Colonic mucosa (tissue), 4 donors: ENCODE measurements around the gene PCGF3. TPM values are rescaled to one million over a fixed set of nuclear protein-coding genes. Genes with fewer than 3 reads are reported as not detected.

Experiments
- DNase-seq: peaks from one replicate; pipeline ENCODE4 v3.0.0-alpha.2; 2020
- H3K27ac ChIP-seq: fragments of 200-600 bp; one replicate; pipeline ENCODE4 v1.8.0; 2021
- H3K27me3 ChIP-seq: fragments of 200-600 bp; one replicate; pipeline ENCODE4 v1.8.0; 2021
- H3K36me3 ChIP-seq: fragments of 200-600 bp; one replicate; pipeline ENCODE4 v1.8.0; 2021
- H3K4me1 ChIP-seq: fragments of 200-600 bp; one replicate; pipeline ENCODE4 v1.8.0; 2021; ENCODE audit warnings: mild to moderate bottlenecking
- H3K4me3 ChIP-seq: fragments of 200-600 bp; one replicate; pipeline ENCODE4 v1.8.0; 2021
- H3K9ac ChIP-seq, 2 donors: one replicate each; pipeline ENCODE4 v1.7.0; 2013; ENCODE audit warnings: control low read depth in 2 of 2, low read depth in 2 of 2, low read length in 2 of 2
- H3K9me3 ChIP-seq: fragments of 200-600 bp; one replicate; pipeline ENCODE4 v1.8.0; 2021
- intact Hi-C: fragments of 100-400 bp; cut with DNase I; formaldehyde crosslinking; loops from one replicate; pipeline ENCODE4 v1.14.1; 2022
- total RNA-seq, 2 donors: library from RNA; stranded (reverse); fragmentation: NEBNext Ultra II Directional in 1 of 2; extraction: Animal tissue kit (Norgen Biotek cat#: 25700) in 1 of 2; gene quantifications; one replicate each; pipeline ENCODE4 v1.2.1, GENCODE V29; 2021
- TF ChIP-seq, protein P1 (sequence below): fragments of 200-600 bp; IDR thresholded peaks from one replicate; pipeline ENCODE4 v1.8.0; 2022; ENCODE audit warnings: antibody characterized with exemption, mild to moderate bottlenecking
- donor health status: healthy.
- donor health status: DM: no; HTN: no; CAD: no.
- donor health status: DM: no; HTN: no; CAD: no.

PCGF3 gene
- total RNA-seq, 2 donors from 2014 or later: 50.8 to 53.2 TPM

DNA sequence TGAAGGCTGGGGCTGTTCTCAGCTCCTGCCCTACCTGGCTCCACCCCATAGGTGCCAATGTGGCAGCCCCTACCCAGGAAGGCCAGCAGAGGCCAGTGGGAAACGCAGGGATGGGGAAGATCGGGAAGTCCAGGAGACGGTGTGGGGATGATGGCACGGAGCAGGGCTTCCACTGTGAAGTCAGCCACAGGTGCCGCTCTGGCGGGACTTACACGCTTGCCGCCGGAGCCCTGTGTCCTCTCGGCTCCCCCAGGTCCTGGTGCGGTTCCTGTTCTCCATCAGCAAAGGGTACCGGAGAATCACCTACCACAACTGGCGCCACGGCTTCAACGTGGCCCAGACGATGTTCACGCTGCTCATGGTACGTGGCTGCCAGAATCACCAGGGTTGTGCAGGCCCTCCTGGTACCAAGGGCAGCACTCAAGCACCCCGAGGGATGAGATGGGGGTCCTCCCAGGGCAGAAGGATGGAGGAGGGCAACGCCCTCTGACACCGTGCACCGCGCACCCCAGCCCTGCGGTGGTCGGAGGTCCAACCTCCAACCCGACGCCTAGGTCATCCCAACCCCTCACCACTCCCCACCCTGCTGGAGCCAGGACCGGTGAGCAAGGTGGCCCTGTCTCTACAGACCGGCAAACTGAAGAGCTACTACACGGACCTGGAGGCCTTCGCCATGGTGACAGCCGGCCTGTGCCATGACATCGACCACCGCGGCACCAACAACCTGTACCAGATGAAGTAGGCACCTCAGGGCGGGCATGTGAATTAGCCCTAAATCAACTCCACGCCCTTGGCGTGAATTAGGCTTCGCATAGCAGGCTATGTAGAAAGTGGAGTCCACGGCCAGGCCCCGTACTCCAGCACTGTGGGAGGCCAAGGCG lies 43.5 kb upstream of the PCGF3 start:
- intact Hi-C loops: no loop called here
- Histone ChIP-seq H3K27ac (no peak overlapping the region), H3K36me3 (no peaks in the 10 kb centered on the region), H3K4me3 (no peak overlapping the region), H3K9ac (no peak overlapping the region), H3K4me1 (no peaks in the 10 kb centered on the region), H3K27me3 (no peaks in the 10 kb centered on the region), H3K9me3 (no peaks in the 10 kb centered on the region)
- TF ChIP-seq, protein P1, sequence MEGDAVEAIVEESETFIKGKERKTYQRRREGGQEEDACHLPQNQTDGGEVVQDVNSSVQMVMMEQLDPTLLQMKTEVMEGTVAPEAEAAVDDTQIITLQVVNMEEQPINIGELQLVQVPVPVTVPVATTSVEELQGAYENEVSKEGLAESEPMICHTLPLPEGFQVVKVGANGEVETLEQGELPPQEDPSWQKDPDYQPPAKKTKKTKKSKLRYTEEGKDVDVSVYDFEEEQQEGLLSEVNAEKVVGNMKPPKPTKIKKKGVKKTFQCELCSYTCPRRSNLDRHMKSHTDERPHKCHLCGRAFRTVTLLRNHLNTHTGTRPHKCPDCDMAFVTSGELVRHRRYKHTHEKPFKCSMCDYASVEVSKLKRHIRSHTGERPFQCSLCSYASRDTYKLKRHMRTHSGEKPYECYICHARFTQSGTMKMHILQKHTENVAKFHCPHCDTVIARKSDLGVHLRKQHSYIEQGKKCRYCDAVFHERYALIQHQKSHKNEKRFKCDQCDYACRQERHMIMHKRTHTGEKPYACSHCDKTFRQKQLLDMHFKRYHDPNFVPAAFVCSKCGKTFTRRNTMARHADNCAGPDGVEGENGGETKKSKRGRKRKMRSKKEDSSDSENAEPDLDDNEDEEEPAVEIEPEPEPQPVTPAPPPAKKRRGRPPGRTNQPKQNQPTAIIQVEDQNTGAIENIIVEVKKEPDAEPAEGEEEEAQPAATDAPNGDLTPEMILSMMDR: no peak
- no peak for DNase-seq

DNA sequence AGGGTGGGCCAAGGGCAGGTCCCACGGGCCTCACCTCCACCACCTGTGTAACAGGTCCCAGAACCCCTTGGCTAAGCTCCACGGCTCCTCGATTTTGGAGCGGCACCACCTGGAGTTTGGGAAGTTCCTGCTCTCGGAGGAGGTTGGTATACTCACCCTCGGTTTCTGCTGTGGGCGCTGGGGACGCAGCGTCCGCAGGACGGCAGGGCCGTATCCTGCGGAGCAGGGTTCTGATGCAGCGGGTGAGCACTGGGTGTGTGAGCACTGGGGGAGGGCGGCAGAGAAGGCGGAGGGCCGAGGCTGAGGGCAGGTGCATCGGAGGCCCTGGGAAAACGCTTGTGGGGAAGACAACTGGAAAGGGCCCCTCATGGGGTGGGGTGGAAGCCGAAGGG lies 42.6 kb upstream of the PCGF3 start:
- Histone ChIP-seq H3K9ac (peak overlapping the region in 1 of 2 donors; percentile 76), H3K9me3 (no peaks in the 10 kb centered on the region), H3K27ac (no peak overlapping the region), H3K4me3 (peak overlapping the region; percentile 48), H3K36me3 (no peaks in the 10 kb centered on the region), H3K27me3 (no peaks in the 10 kb centered on the region), H3K4me1 (no peaks in the 10 kb centered on the region)
- DNase-seq: no peak
- intact Hi-C loops: no loop called here
- TF ChIP-seq, protein P1: no peak

DNA sequence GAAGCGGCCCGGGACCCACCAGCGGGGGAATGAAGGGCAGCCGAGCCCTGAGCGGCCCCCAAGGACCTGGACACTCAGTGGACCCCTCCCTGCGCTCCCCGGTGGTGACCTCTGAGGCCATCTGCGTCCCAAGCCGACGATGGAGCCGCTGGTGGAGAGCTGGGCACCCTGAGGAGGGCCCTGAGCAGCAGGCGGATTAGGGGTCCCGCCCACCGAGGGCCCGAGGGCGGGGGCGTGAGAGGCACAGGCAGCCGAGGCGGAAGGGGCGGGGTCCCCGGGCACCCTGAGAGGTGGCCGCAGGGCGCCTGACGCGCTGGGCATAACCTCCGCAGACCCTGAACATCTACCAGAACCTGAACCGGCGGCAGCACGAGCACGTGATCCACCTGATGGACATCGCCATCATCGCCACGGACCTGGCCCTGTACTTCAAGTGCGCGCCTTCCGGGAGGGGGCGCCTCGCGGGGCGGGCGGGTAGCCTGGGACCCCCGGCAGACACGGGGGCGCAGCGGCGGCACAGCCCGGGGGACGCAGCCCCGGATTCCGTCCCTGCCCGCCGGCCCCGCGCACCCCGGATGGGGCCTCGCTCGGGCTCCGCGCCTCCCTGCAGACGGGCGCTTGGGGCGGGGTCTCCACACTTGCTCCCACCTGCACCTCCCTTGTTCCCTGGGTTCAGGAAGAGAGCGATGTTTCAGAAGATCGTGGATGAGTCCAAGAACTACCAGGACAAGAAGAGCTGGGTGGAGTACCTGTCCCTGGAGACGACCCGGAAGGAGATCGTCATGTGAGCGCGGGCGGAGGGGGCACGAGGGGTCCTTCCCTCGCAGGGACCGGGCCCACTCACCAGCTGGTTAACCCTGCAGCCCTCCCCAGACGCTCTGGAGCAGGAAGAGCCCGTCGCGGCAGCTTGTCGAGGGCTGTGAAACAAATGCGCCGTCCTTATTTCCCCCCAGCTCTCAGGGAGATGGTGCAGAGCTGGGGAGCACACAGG lies 41.9 kb upstream of the PCGF3 start:
- no peaks in the 10 kb centered on the region for H3K36me3 ChIP-seq
- intact Hi-C loops: no loop called here
- no peaks in the 10 kb centered on the region for H3K27me3 ChIP-seq
- H3K4me1 ChIP-seq: no peaks in the 10 kb centered on the region
- TF ChIP-seq, protein P1: no peak
- DNase-seq: no peak
- no peaks in the 10 kb centered on the region for H3K9me3 ChIP-seq
- H3K4me3 ChIP-seq: peak overlapping the region; percentile 48
- H3K9ac ChIP-seq: peak overlapping the region; percentile 26 to 76
- H3K27ac ChIP-seq: no peak overlapping the region

DNA sequence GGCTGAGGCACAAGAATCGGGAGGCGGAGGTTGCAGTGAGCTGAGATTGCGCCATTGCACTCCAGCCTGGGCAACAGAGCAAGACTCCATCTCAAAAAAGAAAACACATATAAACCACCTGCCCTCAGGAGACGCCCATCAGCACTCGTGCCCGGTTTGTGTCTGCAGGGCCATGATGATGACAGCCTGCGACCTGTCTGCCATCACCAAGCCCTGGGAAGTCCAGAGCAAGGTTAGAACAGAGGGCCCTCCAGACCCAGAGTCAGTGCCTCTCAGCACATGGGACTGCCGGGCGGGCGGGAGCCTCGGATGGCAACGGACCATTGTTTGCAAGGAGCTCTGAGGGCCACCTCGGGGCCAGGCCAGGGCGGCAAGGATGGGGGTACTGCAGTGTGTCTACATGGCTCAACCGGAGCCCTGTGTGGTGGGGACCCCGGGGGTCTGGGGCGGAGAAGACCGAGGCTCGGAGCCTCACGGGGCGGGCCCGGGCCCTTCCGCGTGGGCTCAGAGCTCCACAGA lies 40.9 kb upstream of the PCGF3 start:
- Histone ChIP-seq H3K4me1 (no peaks in the 10 kb centered on the region), H3K4me3 (no peak overlapping the region), H3K36me3 (no peaks in the 10 kb centered on the region), H3K9me3 (no peaks in the 10 kb centered on the region), H3K9ac (no peak overlapping the region), H3K27ac (no peak overlapping the region), H3K27me3 (no peaks in the 10 kb centered on the region)
- TF ChIP-seq, protein P1: no peak
- no peak for DNase-seq
- intact Hi-C loops: no loop called here

DNA sequence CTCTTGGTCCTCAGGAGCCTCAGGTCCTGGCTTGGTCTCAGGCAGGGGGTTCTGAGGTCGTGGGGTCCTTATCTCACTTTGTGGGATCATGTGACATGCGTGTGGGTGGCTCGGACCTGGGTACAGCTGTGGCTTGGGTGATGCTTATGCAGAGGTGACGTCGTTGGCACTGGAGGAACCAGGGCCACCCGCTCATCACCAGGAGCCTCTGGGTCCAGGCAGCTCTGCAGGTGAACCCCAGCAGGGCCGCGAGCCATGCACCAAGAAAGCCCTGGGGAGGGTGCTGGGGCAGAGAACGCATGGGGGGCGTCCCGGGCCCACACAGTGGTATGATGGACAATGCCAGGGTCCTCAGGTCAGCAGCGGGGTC lies 40.3 kb upstream of the PCGF3 start:
- no peaks in the 10 kb centered on the region for H3K4me1 ChIP-seq
- no peak overlapping the region for H3K4me3 ChIP-seq
- H3K27ac ChIP-seq: no peak overlapping the region
- no peaks in the 10 kb centered on the region for H3K27me3 ChIP-seq
- no peaks in the 10 kb centered on the region for H3K9me3 ChIP-seq
- no peak for DNase-seq
- TF ChIP-seq, protein P1: no peak
- H3K36me3 ChIP-seq: no peaks in the 10 kb centered on the region
- intact Hi-C loops: no loop called here
- no peak overlapping the region for H3K9ac ChIP-seq
